Dedifferentiated amniotic fluid mesenchymal stem cell (primary cell): Measurements from ENCODE around the gene GPR18.
A peak's percentile ranks its signal among the peaks of the same experiment; 100 is the strongest.

ENCODE experiments used
- DNase-seq: peaks from one replicate; pipeline ENCODE4 v3.0.0-alpha.2; 2016; ENCODE audit errors: extremely low spot score

The GPR18 gene, protein sequence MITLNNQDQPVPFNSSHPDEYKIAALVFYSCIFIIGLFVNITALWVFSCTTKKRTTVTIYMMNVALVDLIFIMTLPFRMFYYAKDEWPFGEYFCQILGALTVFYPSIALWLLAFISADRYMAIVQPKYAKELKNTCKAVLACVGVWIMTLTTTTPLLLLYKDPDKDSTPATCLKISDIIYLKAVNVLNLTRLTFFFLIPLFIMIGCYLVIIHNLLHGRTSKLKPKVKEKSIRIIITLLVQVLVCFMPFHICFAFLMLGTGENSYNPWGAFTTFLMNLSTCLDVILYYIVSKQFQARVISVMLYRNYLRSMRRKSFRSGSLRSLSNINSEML

DNA sequence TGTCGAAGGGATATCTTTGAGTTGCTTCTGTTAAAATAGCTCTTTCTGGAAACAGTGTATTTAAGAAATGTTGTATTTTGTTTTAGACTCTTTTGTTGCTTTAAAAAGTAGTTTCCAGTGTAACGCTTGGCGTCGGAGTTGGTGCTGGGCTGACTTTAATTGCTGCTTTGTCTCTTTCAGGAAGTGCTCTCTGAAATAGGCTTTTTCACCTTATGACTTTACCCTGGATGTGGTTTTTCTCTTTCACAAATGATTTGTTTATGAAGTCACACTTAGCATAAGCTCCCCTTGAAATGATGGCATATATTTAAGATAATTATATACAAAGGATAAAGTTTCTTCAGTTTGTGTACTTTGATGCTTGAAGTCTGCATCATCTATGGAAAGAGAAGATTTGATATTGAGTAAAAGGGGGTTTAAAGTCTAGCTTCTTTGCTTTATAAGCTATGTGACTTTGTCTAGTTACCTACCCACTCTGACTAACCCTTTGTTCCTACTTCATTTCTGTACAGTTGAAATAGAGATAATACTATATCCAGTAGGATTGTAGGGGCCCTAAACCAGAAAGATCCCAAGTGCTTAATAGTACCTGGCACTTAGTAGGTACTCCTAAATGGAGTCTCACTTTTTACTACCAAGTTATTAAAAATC lies at the start of gene GPR18:
GPR18 (minus strand) TSS at position 170 of the 651 bp plus-strand sequence. CDS start 2,507 bp downstream, outside the sequence.
- DNase-seq, result no peak

DNA sequence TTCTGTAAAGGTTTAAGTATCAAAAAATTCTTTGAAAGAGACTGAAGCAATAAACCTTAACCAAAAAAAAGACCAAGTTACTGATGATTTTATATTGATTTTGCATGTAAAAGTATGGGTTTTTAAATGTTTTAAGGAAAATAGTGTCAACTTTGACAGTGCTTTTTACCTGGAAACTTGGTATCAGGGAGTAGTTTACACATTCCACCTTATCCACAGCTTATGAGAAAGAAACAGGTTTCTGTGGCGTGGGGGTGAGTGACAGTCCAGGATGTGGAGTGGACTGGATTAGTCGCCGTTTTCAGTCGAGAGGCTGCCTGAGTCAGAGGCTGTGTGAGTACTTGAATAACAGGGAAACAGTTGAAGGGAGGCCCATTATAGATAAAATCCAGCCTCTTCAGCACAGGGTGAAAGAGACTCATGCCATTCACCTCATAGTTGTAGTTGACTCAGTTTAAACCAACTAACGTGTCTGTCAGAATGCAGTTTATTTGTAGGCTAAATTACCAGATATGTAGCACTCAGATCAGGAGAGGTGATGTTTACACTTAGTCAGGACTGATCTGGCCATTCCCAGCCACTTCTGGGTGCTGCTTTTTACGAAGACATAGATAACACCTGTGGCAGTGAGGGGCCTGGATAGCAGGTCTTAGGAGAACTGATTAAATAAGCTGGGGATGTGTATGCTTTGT lies 49.6 kb upstream of the GPR18 start:
- peak; percentile 52 for DNase-seq

DNA sequence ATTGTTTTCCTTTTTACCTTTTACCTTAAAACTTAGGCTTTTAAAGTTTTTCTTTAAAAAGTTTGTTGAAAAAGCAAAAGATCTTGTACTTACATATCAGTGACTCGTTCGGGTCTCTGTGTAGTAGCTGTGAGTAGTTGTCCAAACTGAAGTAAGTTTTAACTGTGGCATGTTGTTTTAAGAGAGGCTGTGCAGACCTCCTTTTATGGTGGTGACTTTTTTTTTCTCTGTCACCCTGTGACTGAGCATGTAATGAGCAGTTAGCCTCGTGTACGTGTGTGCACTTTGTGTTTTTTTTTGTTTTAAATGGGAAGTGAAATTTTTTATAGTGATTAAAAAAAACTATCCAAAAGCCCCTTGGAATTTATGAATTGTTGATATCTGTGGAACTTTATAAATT lies 49.1 kb upstream of the GPR18 start, which contains the start of gene GPR183:
GPR183 (minus strand) TSS at position 153 of the 400 bp plus-strand sequence. CDS start 11,254 bp downstream, outside the sequence.
- no peak for DNase-seq

DNA sequence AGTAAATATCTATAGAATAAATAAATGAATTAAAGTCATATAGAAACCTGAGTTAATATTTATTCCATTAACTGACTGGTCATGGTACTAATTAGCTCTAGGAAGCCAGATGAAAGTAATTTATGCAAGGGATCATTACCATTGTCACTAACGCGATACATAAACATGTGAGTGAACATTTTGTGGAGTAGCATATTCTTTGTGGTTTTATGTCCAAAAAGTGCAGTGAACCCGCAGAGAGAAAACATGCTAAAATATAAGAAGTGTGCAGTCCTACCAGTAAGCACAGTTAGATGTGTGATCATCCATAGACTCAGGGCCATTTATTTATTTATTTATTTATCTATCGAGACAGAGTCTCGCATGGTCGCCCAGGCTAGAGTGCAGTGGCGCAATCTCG lies 47.4 kb upstream of the GPR18 start:
- no peak for DNase-seq

DNA sequence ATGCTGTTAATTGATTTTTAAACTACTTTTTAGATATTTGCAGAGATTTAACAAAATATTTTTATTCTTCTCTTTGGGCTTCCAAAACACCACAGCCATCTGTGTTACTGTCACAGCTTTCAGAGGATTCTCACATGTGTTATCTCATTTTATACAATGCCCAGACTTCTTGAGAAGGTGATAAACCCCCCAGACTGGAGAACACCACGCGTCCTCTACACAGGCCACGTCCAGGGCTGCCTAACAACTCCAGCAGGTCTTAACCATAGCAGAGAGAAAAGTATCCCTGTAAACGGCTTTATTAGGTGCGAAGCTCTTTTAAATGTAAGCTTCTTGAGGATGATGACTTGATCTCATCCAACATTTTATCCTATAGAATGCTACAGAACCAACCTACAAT lies 47.0 kb upstream of the GPR18 start:
- DNase-seq, result no peak

DNA sequence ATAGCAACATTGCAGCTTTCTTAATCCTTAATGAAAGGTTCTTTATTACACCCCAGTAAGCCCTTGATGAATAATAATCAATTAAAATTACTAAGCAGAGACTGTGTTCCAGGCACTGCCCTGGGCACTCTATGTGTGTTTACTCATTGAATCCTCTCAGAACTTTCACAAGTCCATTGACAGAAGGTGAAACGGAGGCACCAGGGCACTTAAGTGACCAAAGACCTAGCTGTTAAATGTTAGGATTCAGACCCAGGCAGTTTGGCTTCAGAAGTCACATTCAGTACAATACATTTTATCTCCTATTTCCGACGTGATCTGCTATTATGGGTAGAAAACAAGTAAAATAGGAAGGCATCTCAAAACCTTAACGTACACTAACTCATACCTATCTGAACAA lies 46.4 kb upstream of the GPR18 start:
- no peak for DNase-seq

DNA sequence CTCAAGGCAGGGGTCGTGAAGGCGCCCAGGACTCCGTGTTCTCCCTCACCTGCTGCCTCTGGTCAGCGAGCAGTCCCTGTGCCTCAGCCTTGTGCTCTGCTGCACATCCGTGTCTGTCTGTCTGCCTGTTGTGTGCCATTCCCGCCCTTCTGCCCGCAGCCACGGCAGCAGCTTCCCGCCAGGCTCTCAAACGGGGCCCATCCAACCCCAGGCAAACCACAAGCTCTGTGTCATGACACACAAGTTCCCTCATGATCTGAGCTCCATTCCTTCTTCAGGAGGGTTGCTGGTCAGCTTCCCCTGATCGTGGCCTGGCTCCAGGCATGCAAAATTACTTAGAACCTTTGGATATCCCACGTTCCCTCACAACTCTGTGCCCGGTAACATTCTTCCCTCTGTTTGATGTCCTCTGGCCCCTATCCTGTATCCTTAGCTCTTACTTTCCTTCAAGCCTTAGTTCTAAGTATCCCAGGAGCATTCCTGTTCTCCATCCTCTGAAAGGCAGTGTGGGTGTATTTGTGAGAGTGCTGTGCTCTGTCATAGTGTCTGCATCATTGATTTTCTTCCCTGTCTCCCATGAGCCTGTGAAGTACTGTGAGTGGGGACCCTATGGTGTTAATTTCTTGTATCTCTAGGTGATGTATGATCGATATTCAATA lies 45.8 kb upstream of the GPR18 start:
- DNase-seq, result no peak

DNA sequence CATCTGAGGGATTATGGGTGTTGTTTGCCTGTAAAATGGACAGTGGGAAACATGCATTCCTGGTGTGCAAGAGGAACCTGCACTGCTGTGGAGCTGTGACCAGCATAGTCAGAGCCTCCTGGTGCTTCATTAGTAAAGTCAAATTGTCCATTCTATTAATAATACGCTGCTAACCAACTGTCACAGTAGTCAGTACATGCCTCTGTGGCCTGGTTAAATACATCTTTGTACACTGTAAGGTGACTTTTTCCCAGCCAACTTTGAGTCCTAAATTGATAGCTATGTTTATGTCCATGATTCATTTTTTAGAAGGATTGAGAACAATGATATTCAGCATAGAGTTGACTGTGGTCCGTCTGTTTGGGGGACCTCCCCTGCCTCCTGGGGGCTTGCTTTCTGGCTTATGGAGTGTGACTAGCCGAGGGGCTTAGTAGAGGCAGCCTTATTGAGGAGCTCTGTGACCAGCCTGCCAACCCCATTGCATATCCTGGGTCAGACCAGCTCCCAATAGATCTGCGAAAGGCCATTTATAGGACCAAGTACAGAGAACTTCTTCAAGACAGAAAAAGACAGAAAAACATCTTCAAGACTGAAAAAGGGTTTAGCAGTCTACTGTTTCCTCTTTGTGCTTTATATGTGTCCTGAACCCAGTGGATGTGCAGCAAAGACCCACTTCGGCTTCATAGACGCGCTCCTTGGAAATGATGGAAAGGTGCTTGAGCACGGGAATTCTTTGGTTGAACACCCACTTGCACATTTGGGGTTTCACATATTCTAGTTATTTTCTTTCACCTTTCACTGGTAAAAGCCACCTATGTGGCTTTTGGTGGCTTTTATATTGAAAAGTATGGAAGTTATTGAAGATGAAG lies 44.7 kb upstream of the GPR18 start:
- no peak for DNase-seq

DNA sequence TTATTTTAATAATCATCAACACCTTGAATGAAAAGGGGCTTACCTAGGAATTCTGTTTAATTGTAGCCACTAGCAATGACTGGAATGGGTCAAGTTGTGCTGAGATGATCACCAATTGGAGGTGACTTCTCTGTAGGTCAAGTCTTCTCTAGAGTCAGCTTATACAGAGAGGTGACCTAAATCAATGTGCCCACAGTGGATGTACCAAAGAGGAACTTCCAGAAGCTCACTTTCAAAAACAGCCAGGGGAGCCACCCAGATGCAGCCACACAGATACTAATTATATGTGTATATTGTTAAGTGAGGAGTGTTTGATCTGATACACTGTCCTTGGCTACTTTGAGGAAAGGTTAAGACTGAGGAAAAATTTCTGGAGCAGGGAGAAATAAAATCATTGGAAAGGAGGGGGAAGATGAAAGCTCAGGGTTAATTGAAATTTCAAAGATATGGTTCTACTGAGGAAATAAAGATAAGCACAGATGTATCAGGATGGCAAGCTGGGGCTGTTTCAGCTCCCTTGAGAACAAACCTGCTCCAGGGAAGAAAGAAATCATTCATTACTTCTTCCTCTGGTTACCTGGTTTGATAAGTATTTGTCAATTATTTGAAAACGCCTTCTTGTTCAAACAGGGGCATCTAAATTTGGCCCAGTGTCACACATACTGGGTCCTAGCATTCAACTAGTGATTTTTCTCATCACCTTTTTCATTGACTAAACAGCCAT lies 43.9 kb upstream of the GPR18 start:
- DNase-seq, result no peak

DNA sequence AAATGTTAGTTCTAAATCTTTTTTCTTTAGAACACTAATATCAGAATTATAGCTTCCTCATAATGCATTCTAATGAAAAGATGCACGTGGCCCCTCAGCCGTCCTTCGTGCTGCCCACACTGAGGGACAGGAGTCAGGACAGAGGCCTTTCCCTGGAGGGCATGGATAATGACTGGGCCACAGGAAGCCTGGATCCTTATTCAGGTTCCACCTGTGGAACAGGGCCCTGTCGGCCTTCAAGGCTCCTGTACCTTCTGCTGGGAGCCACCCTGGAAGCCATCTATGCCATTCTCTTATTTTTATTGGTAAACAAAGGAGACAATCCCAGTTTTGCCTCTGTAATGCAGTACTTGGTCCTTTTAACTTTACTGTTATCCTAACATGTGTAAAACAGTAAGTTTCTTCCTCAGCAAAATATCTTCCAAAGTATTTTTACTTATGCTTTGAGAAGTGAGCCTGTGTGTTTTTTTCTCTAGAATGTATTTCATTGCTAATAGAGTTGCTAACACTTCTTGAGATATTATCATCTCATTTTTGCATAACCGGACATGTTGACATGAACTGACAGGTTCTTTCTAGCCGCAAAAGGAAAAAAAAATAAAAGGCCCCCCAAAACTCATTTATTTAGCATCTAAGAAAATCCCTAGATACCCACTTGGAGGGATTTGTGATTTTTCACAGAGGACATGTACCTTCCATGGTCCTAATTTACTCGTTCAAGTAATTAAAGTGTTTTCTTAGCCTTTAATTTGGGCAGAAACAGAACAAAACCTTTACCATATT lies 43.1 kb upstream of the GPR18 start:
- no peak for DNase-seq

DNA sequence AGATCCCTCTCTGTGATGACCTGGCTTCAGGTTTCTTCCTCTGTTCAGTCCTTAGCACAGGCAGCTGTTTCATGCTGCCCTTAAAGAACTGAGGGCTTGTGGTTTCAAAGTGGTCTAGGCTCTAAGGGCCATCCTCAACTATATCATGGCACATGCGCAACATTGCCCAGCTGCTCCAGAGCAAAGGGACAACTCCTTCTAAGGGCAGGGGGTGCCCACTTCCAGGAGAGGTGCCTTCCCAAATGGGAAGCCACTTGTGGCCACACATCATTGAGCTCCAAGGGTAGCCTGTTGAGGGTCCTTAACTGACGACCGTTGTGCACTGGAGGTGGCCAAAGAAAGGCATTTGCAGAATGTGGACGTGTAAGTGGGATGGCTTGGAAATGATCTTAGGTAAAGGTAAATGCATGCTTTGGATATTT lies 41.8 kb upstream of the GPR18 start:
- DNase-seq, result no peak

DNA sequence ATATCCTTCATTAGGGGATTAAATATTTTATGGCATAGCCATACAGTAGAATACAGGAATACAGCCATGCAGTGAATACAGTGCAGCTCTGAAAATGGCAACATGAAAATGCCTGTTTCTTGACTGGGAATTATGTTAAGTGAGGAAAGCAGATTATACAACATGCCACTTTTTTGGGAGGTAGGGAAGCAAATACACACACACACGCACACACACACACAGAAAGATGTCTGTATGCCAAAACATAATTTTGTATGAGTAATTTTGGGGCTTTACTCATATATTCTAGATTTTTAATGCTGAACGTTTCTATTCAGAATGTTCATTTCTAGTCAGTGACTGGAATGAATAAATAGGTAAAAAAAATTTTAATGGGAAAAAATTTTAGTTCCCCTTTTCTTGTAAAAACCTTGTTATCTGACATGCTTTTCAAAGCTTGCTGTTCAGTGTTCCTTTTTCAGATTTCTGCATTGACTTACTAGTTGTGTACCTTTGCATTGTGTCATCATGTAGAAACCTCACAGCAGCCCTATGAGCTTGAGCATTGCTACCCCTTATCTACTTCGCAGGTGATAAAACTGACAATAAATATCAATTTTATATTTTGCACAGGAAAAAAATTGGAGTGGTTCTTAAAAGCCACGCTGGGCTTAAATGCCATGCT lies 41.2 kb upstream of the GPR18 start:
- DNase-seq, result no peak

DNA sequence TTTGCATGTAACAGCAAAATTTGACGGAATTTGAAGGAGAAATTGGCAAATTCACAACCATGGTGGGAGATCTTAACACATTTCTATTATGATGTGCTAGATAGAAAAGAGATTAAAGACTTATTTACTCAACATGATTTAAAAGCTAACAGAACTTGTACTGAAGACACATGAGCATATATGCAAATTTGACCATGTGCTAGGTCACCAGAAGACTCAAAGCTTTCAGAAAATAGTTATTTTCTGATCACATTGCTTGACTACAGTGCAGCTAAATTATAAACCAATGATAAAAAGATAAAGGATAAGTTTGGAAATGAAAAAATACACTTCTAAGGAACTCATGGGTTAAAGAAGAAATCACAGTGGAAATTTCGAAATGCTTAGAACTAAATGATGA lies 39.9 kb upstream of the GPR18 start:
- DNase-seq, result no peak

DNA sequence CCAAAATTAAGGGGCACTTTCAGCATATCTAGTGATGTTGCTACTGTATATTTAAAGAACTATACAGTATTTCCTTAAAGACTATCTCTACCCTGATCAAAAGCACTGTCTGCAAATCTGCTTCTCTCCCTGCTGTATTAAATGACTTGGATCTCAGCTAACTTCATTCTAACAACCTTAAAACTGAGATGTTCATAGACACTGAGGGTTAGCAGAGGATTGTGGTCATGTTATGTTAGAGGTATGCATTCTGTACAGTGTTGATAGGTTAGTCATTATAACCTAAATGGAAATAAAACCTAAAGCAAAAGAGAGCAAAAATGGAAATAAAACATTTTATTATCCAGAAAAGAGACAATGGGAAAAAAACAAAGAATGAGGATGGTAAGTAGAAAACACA lies 39.2 kb upstream of the GPR18 start:
- no peak for DNase-seq

DNA sequence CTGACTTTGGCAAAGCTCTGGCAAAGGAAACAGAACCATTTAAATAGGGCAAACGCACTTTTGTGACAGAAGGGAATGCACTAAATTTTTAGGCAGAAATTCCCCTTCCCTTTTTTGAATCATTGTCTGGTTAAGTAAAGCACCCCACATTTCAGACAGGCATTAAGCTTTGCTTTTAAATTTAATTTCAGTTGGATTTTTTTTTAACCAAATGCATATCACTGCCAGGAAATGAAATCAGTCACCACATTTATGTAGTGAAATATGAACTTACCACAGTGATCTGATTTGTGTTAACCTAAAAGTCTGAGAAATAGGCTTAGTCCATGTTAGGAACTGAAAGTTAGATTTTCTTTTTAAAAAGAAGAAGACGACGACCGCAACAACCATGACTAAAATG lies 38.2 kb upstream of the GPR18 start:
- DNase-seq, result no peak

DNA sequence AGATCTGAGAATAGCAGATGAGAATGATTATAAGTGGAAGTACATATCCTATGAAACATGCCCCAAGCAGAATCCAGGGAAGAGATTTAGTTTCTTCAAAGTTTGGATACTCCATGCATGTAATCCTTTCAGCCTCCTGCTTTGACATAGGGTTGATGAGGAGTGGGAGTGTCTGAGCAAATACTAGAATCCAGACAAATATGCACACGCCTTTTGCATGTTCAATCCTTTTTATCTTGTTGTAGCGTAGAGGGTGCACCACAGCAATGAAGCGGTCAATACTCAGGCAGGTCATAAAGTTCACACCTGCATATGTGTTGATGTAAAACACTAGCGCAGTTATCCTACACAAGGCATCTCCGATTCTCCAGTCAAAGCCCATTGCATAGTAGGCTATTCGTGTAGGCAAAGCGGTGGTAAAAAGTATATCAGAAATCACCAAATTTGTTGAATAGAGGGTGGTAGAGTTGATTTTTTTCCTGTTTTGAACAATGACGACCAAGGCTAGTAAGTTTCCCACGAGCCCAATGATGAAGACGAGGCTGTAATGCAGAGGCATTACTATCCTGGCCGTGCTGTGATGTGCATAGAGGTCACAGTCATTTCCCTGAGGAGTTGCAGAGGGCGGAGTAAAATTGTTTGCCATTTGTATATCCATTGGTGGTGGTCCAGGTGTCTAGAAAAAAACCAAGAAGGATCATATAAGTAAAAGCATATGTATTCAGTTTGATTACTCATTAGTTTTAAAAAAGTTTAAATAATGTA lies 37.5 kb upstream of the GPR18 start:
- no peak for DNase-seq

DNA sequence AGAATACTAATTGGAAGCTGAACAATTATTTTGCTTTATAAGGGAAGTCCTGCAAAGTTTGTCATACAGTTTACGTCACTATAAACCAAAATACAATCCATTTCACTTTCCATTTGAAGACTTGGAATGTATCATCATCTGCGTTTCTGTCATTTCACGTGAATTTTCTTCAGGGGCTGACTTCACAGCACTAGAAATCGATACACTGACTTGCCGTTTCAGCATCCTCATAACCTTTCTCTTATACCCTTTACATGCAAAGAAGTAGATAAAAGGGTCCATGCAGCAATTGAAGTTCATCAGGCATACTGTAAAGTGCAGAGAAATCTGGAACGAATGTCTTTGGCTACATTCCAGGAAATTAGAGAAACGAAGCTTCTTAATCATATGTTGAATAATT lies 36.8 kb upstream of the GPR18 start:
- no peak for DNase-seq

DNA sequence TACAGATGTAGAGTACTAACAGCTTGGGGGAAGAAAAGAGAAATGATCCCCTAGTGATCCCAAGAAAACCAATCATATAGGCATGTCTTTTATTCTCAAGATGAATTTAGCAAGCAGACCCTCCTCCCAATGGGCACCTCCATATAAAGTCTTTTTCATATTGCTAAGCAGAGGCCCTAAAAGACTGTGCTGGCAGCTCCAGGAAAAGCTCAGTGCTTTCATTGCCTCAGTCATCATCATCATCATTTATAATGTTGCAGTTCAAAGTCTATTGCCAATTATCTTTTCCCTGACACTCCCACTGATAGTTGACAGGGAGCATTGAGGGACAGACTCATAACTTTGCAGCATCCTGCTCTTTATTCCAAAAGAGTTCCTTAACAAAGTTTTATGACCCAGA lies 36.0 kb upstream of the GPR18 start:
- DNase-seq, result no peak

DNA sequence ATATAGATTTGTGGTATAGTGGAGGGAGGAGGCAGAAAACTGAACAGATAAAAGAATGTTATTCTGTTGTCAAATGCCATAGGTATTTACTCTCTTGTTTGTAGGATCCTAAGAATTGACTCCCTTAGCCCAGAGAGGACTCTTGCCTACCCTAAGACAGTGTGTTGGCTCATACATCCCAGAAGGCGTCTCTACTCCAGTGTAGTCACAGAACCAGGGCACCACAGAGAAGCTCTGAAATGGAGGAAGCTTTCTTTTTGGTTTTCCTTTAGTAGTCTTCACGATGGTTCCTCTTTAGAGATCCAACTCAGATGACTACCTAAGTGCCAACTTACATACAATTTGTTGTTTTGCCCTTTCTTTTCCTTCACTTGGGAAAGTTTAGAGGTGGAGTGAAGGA lies 35.0 kb upstream of the GPR18 start:
- no peak for DNase-seq
